K562 (cell line): ENCODE data around the gene SPEM2. TPM values are rescaled to one million over a fixed set of nuclear protein-coding genes. Genes with fewer than 3 reads are reported as not detected.

Experiments used
- ATAC-seq: fragments of 200-7000 bp; cut with Tn5 transposase; 3 replicates; pipeline ENCODE4 v1.9.1; 2020; ENCODE audit warnings: moderate library complexity
- BruUV-seq: library from RNA; stranded (reverse); fragments of 400-500 nt; replicated peaks from 2 replicates; lab custom pipeline; 2021; lab: Mats Ljungman, UMichigan
- CTCF ChIA-PET: fragments of 300-600 bp; formaldehyde crosslinking; extraction: SDS; loops from one replicate; lab custom pipeline; 2021; ENCODE audit warnings: low intra/inter-chr PET ratio; lab: Yijun Ruan, JAX
- POLR2A ChIA-PET: fragments of 300-600, 350-650 bp; sonication (Branson Sonifier 250); formaldehyde crosslinking; extraction: SDS; loops from one replicate; lab custom pipeline; 2021; ENCODE audit warnings: antibody characterized with exemption, inconsistent platforms; lab: Yijun Ruan, JAX
- DNase-seq, 4 experiments: peaks; one replicate each; pipeline versions ENCODE4 v3.0.0 to v3.0.0-alpha.2; 2011 to 2018; ENCODE audit warnings: low spot score in 3 of 4, mixed read lengths in 3 of 4; ENCODE audit errors: extremely low read depth in 1 of 4
- FAIRE-seq: peaks from 2 replicates; lab custom pipeline; 2011; peaks lifted over from hg19 to GRCh38; lab: Jason Lieb, UNC
- H2AFZ ChIP-seq: 2 replicates; pipeline ENCODE4 v1.6.0; 2011; ENCODE audit warnings: low read depth, low read length, control low read depth, inconsistent platforms
- H3K27ac ChIP-seq: fragments of 200-600 bp; 3 replicates; pipeline ENCODE4 v1.8.0; 2011; ENCODE audit warnings: low read depth, mild to moderate bottlenecking, control low read depth, inconsistent platforms, low read length, moderate library complexity, mixed read lengths; ENCODE audit errors: extremely low read depth
- H3K27me3 ChIP-seq, 2 experiments: fragments of 300-600 bp in 1 of 2; 2 replicates in 1 of 2; 3 replicates in 1 of 2; pipeline versions ENCODE4 v1.6.0 to v1.8.0; 2011; ENCODE audit warnings: inconsistent platforms in 2 of 2, low read length in 2 of 2, mild to moderate bottlenecking in 1 of 2, mixed read lengths in 1 of 2, moderate library complexity in 1 of 2; ENCODE audit not compliant: control insufficient read depth in 2 of 2, insufficient read depth in 2 of 2
- H3K36me3 ChIP-seq: fragments of 300-600 bp; 3 replicates; pipeline ENCODE4 v1.8.0; 2011; ENCODE audit warnings: mild to moderate bottlenecking, low read length, inconsistent platforms; ENCODE audit not compliant: control insufficient read depth, insufficient read depth
- H3K4me1 ChIP-seq, 2 experiments: fragments of 200-600 bp in 1 of 2; replicated peaks in 1 of 2; 2 replicates in 1 of 2; 3 replicates in 1 of 2; pipeline versions ENCODE4 v1.5.1 to v1.8.0; 2011; ENCODE audit warnings: inconsistent platforms in 2 of 2, low read length in 2 of 2, mild to moderate bottlenecking in 1 of 2, mixed read lengths in 1 of 2, moderate library complexity in 1 of 2; ENCODE audit not compliant: control insufficient read depth in 2 of 2, insufficient read depth in 2 of 2
- H3K4me2 ChIP-seq: 2 replicates; pipeline ENCODE4 v1.6.1; 2011; ENCODE audit warnings: low read length, control low read depth, inconsistent platforms, mixed read lengths; ENCODE audit not compliant: insufficient read depth
- H3K4me3 ChIP-seq: fragments of 200-600 bp; sonication (generic), shearing (Covaris generic); 2 replicates; pipeline ENCODE4 v1.5.1; 2016; ENCODE audit warnings: control low read depth, inconsistent platforms
- H3K79me2 ChIP-seq: fragments of 200-600 bp; 3 replicates; pipeline ENCODE4 v1.8.0; 2011; ENCODE audit warnings: low read length, inconsistent platforms; ENCODE audit not compliant: control insufficient read depth, insufficient read depth
- H3K9ac ChIP-seq, 2 experiments: 2 replicates each; pipeline versions ENCODE4 v1.6.0 to v1.6.1; 2011; ENCODE audit warnings: low read depth in 2 of 2, low read length in 2 of 2, control low read depth in 1 of 2, inconsistent platforms in 1 of 2, mild to moderate bottlenecking in 1 of 2, mixed read lengths in 1 of 2; ENCODE audit not compliant: insufficient read depth in 1 of 2
- H3K9me1 ChIP-seq: one replicate; pipeline ENCODE4 v1.6.0; 2011; ENCODE audit warnings: inconsistent platforms, mild to moderate bottlenecking, low read length, moderate library complexity; ENCODE audit not compliant: control insufficient read depth, insufficient read depth
- H3K9me3 ChIP-seq: replicated peaks from 2 replicates; pipeline ENCODE4 v1.5.1; 2011; ENCODE audit warnings: low read depth, low read length, inconsistent platforms; ENCODE audit not compliant: control insufficient read depth, insufficient read depth
- H4K20me1 ChIP-seq: replicated peaks from 2 replicates; pipeline ENCODE4 v1.6.1; 2011; ENCODE audit warnings: low read length, inconsistent platforms, mixed read lengths; ENCODE audit not compliant: control insufficient read depth, insufficient read depth
- ATF3 ChIP-seq, 2 experiments: fragments of 450-650 bp in 1 of 2; sonication (generic) in 1 of 2; formaldehyde crosslinking in 1 of 2; IDR thresholded peaks in 1 of 2; conservative IDR thresholded peaks in 1 of 2; 2 replicates each; pipeline versions ENCODE4 v1.6.1 to v1.8.1; 2016 to 2023; ENCODE audit warnings: mild to moderate bottlenecking in 2 of 2, moderate library complexity in 2 of 2, inconsistent platforms in 1 of 2, missing genetic modification reagents in 1 of 2
- ATF7 ChIP-seq: fragments of 450-650 bp; IDR thresholded peaks from 2 replicates; pipeline ENCODE4 v1.7.1; 2014; ENCODE audit warnings: mild to moderate bottlenecking, moderate library complexity
- CREM ChIP-seq: IDR thresholded peaks from 2 replicates; pipeline ENCODE4 v1.6.1; 2014; ENCODE audit warnings: antibody characterized with exemption, low read depth
- MTF1 ChIP-seq: fragments of 250-450 bp; sonication (Bioruptor Pico); IDR thresholded peaks from 2 replicates; pipeline ENCODE4 v1.9.0; 2021; ENCODE audit warnings: moderate library complexity, mild to moderate bottlenecking, inconsistent platforms, borderline replicate concordance
- NR1H2 ChIP-seq: sonication (generic); formaldehyde crosslinking; IDR thresholded peaks from 2 replicates; pipeline ENCODE4 v1.4.0; 2020; ENCODE audit warnings: mild to moderate bottlenecking, missing genetic modification reagents
- POLR2H ChIP-seq: IDR thresholded peaks from 2 replicates; pipeline ENCODE4 v1.6.1; 2016; ENCODE audit warnings: missing genetic modification characterization, low read depth, mild to moderate bottlenecking, control low read depth, missing compliant biosample characterization, moderate library complexity
- WGBS: fragments of 100-300 bp; shearing (Covaris generic); methylation state at CpG from one replicate; pipeline ENCODE4 v1.1.6; 2016; ENCODE audit warnings: low coverage, mixed read lengths; ENCODE audit not compliant: insufficient coverage; ENCODE audit errors: missing lambda C conversion rate; 5-methylcytosine and 5-hydroxymethylcytosine counted together
- in situ Hi-C: fragments of 300-500 bp; cut with MboI; formaldehyde crosslinking; loops from 4 replicates; pipeline ENCODE4 v1.15.0; 2018; ENCODE audit warnings: inconsistent platforms, mixed read lengths
- intact Hi-C: fragments of 100-400 bp; cut with micrococcal nuclease; formaldehyde crosslinking; loops from 2 replicates; pipeline ENCODE4 v1.14.2; 2022
- polyA plus RNA-seq, 8 experiments: library from polyadenylated mRNA; depleted of rRNA in 4 of 8; stranded (reverse) in 5 of 8; unstranded in 3 of 8; fragments of >200 nt; fragmentation: Nextera tagmentation in 2 of 8; fragmentation: Illumina TruSeq in 1 of 8; extraction: Ambion mirVana in 2 of 8; extraction: Trizol in 1 of 8; gene quantifications; 2 replicates each; pipeline versions ENCODE4 v1.2.1 to v1.2.3, GENCODE V29; 2011 to 2014; ENCODE audit warnings: inconsistent platforms in 1 of 8, missing spikeins in 1 of 8
- total RNA-seq, 7 experiments: library from RNA; depleted of rRNA in 6 of 7; stranded (reverse); fragments of >200 nt in 6 of 7; fragmentation: Illumina TruSeq in 2 of 7; extraction: Trizol in 2 of 7; gene quantifications; 2 replicates each; pipeline versions ENCODE4 v1.2.1 to v1.2.3, GENCODE V29; 2011 to 2021; ENCODE audit warnings: low replicate concordance in 1 of 7

Gene SPEM2
- total and polyA plus RNA-seq, 9 of the 15 experiments (the other 6 are each of a cell fraction or from before 2014, with no cell fraction given), result not detected

GRCh38 chr17:7436556-7437368, 11.3 kb downstream of the SPEM2 start:
- peak; percentile 34; the same call in 1 of the 2 replicates for TF ChIP-seq ATF3 (IDR thresholded peaks at IDR 0.05)
- no peak for TF ChIP-seq ATF3 (CRISPR knock-in tag; conservative IDR thresholded peaks at IDR 0.05)
- TF ChIP-seq ATF7, result no peak
- TF ChIP-seq NR1H2 (CRISPR knock-in tag), result no peak
- 0 out of 2 replicates have a peak, but pooled peaks have one; percentile 9 for TF ChIP-seq CREM
- no peak for TF ChIP-seq POLR2H
- TF ChIP-seq MTF1 (CRISPR knock-in tag), result no peak
- intact Hi-C loops, result loop anchor here (5.0 kb wide), 2 partner anchors 34 to 46 kb away; partner anchors contain the start of genes POLR2A, SLC35G6 and TMEM256
- Histone ChIP-seq H3K4me1 (peaks cover 17 to 60% of the 10 kb centered on the region in 2 experiments; a peak in 4 of 5 replicates), H3K9me3 (no peaks in the 10 kb centered on the region), H3K36me3 (no peaks in the 10 kb centered on the region), H3K79me2 (peaks cover 7% of the 10 kb centered on the region; the same call in 2 of the 3 replicates), H3K27me3 (no peaks in the 10 kb centered on the region), H2AFZ (no peak overlapping the region), H3K9ac (peak overlapping the region; percentile 64 to 90), H3K9me1 (peaks cover 2% of the 10 kb centered on the region), H3K4me3 (peak overlapping the region; percentile 64), H4K20me1 (no peaks in the 10 kb centered on the region), H3K27ac (peak overlapping the region; percentile 75; the same call in 2 of the 3 replicates), H3K4me2 (peak overlapping the region; percentile 90)
- DNase-seq (no peak), FAIRE-seq (no peak), ATAC-seq (no peak)
- POLR2A ChIA-PET, result interaction anchor here (4.2 kb wide), 1 partner anchor 48 kb away, joined by 21 read pairs; the partner anchor contains the start of gene POLR2A
- in situ Hi-C loops, result no loop called here
- CTCF ChIA-PET, result no interaction called here
- no TSS peak for BruUV-seq
- 96% methylated on average over 14 of the region's 92 CpGs for WGBS
